KBM-7 (cell line): ENCODE data around the gene CMIP.

Experiments used
- DNase-seq: peaks from one replicate; pipeline ENCODE4 v3.0.0-alpha.2; 2015
- in situ Hi-C: fragments of 300-500 bp; cut with MboI; formaldehyde crosslinking; loops from 2 replicates; pipeline ENCODE4 v1.14.3; 2020; ENCODE audit warnings: low sequenced_read_pairs, low pct_unique_long_range_greater_than_20kb, mixed read lengths

The CMIP gene

DNA sequence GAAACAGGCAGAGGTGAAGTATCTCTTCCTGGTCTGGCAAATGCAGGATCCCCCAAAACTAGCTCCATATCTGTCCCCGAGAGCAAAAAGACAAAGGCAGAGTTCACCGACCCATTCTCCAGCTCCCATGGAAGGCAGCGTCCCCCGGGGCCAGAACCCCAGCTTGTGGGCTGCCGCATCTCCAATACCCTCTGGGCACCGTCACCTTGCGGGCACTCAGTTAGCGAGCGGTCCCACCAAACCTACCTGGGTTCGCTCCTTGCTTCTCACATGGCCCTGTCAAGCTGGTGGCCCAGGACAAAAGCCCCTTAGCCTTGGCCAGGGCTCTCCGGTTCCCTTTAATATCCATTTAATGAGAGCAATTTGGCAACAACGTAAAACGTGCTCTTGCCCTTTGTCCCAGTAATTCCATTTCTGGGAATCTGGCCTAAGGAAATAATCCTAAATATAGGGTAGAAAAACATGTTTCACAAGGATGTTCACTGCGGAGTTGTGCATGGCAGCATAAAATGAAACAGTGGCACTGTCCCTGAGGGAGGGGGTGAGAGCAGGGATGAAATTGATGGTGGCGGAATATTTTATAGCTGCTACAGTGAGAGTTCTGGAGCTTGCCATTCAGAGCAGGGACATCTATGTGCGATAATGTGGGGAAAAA, 157.1 kb downstream of the CMIP start:
- DNase-seq, result no peak

GRCh38 chr16:81602256-81602776, 157.7 kb downstream of the CMIP start:
- no peak for DNase-seq
- in situ Hi-C loops, result no loop called here

More for the DNA sequence above, 157.1 kb downstream of the CMIP start:
- in situ Hi-C loops, result no loop called here

- DNase-seq, result no peak
- in situ Hi-C loops, result no loop called here
Observed at GRCh38 chr16:81602792-81603191, 158.2 kb downstream of the CMIP start.

DNA sequence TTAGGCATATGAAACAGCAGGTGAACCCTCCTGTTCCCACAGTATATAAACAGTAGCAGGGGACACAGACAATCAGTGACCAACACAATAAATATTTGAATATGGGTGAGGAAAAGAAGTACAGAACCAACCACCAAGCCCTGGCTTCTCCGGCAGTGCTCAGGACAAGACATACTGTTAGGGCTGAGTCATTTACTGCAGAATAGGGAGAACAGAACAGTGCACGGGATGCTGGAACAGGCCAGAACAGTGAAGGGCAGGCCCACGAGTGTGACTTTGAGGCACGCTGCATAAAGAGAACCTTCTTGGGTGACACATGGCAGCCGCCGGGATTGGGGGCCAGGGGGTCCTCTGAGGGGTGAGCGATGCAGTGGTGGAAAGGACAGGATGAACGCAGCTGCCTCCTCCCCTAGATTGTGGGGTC, 160.4 kb downstream of the CMIP start:
- DNase-seq, result no peak

DNA sequence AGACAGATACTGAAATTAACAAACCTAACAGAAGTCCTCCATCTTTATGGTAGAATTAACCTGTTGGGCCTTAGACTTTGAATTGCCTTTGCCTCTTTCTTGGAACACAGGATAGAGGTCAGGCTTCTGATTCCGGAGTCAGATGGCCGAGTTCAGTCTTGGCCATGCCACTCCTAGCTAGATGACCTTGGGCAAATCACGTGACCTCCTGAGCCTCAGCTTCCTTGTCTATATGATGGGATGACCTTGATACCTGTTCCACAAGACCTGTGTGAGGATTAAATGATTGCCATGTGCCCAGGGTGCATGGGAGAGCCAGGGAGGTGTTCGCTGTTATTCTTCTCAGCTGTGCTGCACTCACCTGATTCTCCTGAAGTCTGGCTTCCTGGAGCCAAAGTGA, 161.4 kb downstream of the CMIP start:
- in situ Hi-C loops, result no loop called here
- DNase-seq, result no peak

More for the DNA sequence above, 160.4 kb downstream of the CMIP start:
- in situ Hi-C loops, result no loop called here

GRCh38 chr16:81607006-81607405, 162.4 kb downstream of the CMIP start:
- no peak for DNase-seq
- in situ Hi-C loops, result no loop called here

DNA sequence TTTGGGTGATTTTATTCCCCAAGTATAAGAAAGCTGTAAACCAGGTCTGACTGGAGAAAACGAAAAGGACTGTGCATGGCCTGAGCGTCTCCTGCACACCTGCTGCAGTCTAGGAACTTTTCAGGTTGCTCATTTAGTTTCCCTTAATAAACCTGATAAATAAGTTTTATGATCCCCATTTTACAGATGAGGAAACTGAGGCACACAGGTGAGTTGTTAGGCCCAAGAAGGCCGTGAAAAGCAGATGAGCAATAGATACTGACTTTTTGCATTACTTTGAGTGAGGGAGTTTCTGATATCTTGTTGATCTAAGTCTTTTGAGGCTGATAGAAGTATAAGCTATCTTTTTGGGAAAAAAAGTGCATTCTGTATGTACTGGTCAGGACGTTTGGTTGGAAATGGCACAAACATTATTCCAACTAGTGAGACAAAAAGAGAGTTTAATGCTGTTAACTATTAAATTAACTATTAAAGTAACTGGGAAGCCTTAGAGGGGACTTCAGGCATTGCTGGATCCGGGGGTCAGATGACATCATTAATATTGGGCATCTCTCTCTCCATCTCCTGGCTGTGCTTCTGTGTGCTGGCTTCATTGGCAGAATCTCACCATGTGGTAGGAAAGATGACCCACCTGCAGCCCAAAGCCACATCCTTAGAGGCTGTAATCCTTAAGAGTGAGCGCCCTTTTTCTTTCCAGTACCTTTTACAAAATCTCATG, 163.4 kb downstream of the CMIP start:
- no peak for DNase-seq
- in situ Hi-C loops, result no loop called here

- in situ Hi-C loops, result no loop called here
- peak; percentile 58 for DNase-seq
Observed at GRCh38 chr16:81608523-81609209, 164.1 kb downstream of the CMIP start.

DNA sequence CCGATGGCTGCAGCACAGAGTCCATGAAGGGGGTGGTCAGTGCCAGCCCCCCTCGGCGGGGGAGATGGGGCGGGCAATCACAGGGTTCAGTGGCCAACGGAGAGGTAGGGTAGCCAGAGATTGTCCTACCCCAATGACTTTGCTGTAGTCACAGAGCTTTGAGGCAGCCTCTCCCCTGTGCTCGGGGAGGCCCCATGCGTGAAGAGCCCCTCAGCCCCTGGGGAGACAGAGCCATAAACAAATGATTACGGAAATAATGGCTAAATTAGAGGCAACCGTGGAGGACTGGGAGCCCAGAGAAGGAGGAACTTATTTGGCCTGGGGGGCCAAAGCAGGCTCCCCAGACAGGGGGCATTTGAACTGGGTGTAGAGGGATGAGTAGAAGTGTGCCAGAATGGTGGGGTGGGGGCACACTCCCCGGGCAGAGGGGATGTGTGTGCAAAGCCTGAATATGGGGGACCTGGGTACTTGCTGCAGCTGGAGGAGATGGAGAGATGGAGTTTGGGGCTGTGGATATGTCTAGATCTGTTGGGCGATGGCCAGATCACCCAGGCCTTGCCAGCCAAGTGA, 164.8 kb downstream of the CMIP start:
- in situ Hi-C loops, result no loop called here
- no peak for DNase-seq

GRCh38 chr16:81610144-81610842, 165.7 kb downstream of the CMIP start:
- no peak for DNase-seq

DNA sequence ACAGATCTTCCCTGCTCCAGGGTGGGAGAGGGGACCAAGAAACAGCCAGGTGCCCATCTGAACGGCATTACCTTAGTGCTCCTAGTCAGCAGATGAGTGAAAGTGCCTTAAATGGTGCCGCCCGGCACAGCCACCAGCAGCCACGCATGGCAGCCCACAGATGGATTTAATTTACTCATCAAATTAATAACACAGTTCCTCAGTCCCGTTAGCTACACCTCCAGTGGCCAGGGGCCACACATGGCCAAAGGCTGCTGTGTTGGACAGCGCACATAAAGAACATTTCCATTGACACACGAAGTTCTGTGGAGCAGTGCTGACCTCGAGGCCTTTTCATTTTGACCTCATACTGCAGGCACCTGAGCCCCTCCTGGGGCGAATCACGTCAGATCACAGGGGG, 166.3 kb downstream of the CMIP start:
- in situ Hi-C loops, result no loop called here
- no peak for DNase-seq

More at GRCh38 chr16:81610144-81610842, 165.7 kb downstream of the CMIP start:
- in situ Hi-C loops, result no loop called here

DNA sequence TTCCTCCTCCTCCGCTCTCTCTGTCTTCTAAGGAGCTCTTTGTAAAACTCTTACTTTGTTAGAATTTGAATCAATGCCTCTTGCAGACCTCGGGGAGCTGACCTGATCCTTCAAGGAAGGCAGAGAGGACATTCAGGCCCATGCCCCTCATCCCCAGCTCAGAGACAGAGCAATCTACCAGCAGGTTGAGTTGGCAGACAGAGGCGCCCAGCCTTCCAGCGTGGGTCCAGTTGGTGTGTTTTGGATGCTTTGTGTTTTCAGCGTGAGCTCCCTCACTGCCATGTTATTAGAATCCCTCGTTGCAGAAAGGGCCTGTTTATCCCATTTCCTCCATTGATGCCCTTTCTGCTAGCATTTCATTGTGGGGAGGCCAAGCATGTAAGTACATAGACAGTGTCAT, 167.1 kb downstream of the CMIP start:
- no peak for DNase-seq
- in situ Hi-C loops, result no loop called here

DNA sequence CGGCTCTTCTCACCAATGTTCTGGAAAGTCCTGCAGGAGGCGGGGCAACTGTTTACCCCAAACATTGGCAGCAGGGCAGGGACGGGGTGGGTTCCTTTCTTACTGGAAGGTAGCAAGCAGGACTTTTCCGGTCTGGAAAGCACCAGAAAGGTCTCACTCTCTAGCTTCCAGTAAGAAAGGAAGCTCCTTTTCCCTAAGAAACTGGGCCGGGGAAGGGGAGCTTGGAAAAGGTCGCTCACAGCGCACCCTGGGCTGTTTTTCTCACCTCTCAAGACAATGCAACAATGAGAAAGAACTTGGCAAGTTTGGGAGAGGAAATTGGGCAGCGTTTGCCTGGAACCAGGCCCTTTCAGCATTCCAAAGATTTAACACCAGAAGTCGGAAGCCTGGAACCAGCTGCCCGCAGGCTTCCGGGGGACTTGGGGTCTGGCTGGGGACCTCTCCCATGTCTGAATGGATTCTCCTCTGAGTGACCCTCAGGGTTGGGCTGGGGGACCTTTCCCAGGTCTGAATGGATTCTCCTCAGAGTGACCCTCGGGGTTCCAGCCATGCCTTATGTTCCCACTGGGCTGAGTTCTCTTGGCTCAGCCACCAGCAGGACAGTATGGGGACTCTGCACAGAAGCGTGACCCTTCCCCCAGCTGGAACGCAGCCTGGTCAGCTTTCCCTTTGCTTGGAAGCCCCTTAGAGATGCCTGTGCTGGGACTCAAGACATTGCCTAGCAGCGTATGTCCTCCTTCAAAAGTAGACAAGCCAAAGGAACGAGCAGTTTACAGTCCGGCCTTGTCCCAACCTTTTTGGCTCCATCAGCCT, 167.9 kb downstream of the CMIP start:
- DNase-seq, result no peak
- in situ Hi-C loops, result no loop called here

- in situ Hi-C loops, result no loop called here
- DNase-seq, result no peak
Observed at GRCh38 chr16:81614171-81614570, 169.6 kb downstream of the CMIP start.

GRCh38 chr16:81614654-81615359, 170.2 kb downstream of the CMIP start:
- no peak for DNase-seq
- in situ Hi-C loops, result no loop called here

- DNase-seq, result no peak
- in situ Hi-C loops, result no loop called here
Observed at GRCh38 chr16:81615411-81615810, 170.8 kb downstream of the CMIP start.

- in situ Hi-C loops, result no loop called here
- no peak for DNase-seq
Observed at GRCh38 chr16:81615833-81616232, 171.2 kb downstream of the CMIP start.
